PC-9 (cell line): Measurements from ENCODE around the gene DMRTA2.

Experiments
- CTCF ChIP-seq: fragments of 200-600 bp; sonication (generic); conservative IDR thresholded peaks from 2 replicates; pipeline ENCODE4 v1.6.1; 2017; ENCODE audit warnings: mixed run types, antibody characterized with exemption, mild to moderate bottlenecking, moderate library complexity
- EZH2 ChIP-seq: fragments of 200-600 bp; sonication (generic); IDR thresholded peaks from 2 replicates; pipeline ENCODE4 v1.8.0; 2017; ENCODE audit warnings: antibody characterized with exemption, low read depth

GRCh38 chr1:50421366-50421748, 1.9 kb downstream of the DMRTA2 start:
- no peak for TF ChIP-seq CTCF
- no peak for TF ChIP-seq EZH2
